DOHH2 (cell line): ENCODE data around the gene COL4A1.

Experiments used
- H3F3A ChIP-seq: fragments of 200-600 bp; sonication (generic), shearing (Covaris generic); 2 replicates; pipeline ENCODE4 v1.6.0; 2016; ENCODE audit warnings: antibody characterized with exemption, mild to moderate bottlenecking; ENCODE audit not compliant: control insufficient read depth, insufficient read depth
- H3K27ac ChIP-seq: fragments of 200-600 bp; sonication (generic); 2 replicates; pipeline ENCODE4 v1.5.1; 2014; ENCODE audit warnings: low read depth, mild to moderate bottlenecking, low read length, moderate library complexity
- H3K27me3 ChIP-seq: fragments of 200-600 bp; sonication (generic); 2 replicates; pipeline ENCODE4 v1.6.1; 2014; ENCODE audit warnings: mild to moderate bottlenecking, low read length, mixed read lengths; ENCODE audit not compliant: control insufficient read depth
- H3K36me3 ChIP-seq: fragments of 200-600 bp; sonication (generic); 2 replicates; pipeline ENCODE4 v1.6.1; 2014; ENCODE audit warnings: mild to moderate bottlenecking, low read length, moderate library complexity, mixed read lengths; ENCODE audit not compliant: control insufficient read depth
- H3K4me1 ChIP-seq: fragments of 200-600 bp; sonication (generic); 2 replicates; pipeline ENCODE4 v1.6.1; 2014; ENCODE audit warnings: mild to moderate bottlenecking, low read length, mixed read lengths; ENCODE audit not compliant: control insufficient read depth
- H3K4me2 ChIP-seq: fragments of 200-600 bp; sonication (generic); 2 replicates; pipeline ENCODE4 v1.6.0; 2014; ENCODE audit warnings: mild to moderate bottlenecking, low read length, moderate library complexity
- H3K4me3 ChIP-seq: fragments of 200-600 bp; sonication (generic); 2 replicates; pipeline ENCODE4 v1.5.1; 2014; ENCODE audit warnings: mild to moderate bottlenecking, low read length, mixed read lengths
- H3K79me2 ChIP-seq: fragments of 200-600 bp; sonication (generic); 2 replicates; pipeline ENCODE4 v1.6.1; 2014; ENCODE audit warnings: mild to moderate bottlenecking, low read length, mixed read lengths; ENCODE audit not compliant: control insufficient read depth
- H3K9me2 ChIP-seq: fragments of 200-600 bp; sonication (generic); replicated peaks from 2 replicates; pipeline ENCODE4 v1.6.1; 2014; ENCODE audit warnings: mild to moderate bottlenecking, low read length, mixed read lengths; ENCODE audit not compliant: control insufficient read depth
- H3K9me3 ChIP-seq: fragments of 200-600 bp; sonication (generic); 2 replicates; pipeline ENCODE4 v1.6.1; 2014; ENCODE audit warnings: antibody characterized with exemption, low read length, mixed read lengths; ENCODE audit not compliant: control insufficient read depth, insufficient read depth
- H4K20me1 ChIP-seq: fragments of 200-600 bp; sonication (generic); 2 replicates; pipeline ENCODE4 v1.6.0; 2014; ENCODE audit warnings: low read depth, mild to moderate bottlenecking, antibody characterized with exemption, low read length, moderate library complexity; ENCODE audit not compliant: control insufficient read depth, insufficient read depth
- EZH2phosphoT487 ChIP-seq: fragments of 200-600 bp; sonication (generic); IDR thresholded peaks from 2 replicates; pipeline ENCODE4 v1.6.1; 2017; ENCODE audit warnings: borderline replicate concordance, mild to moderate bottlenecking, antibody characterized with exemption, low read length, moderate library complexity, mixed read lengths
- TF ChIP-seq, protein P1 (sequence below): fragments of 200-600 bp; sonication (generic); IDR thresholded peaks from one replicate; pipeline ENCODE4 v1.5.1; 2014; ENCODE audit warnings: antibody characterized with exemption, mild to moderate bottlenecking, low read depth, low read length; ENCODE audit not compliant: poor library complexity, severe bottlenecking

Gene COL4A1

DNA sequence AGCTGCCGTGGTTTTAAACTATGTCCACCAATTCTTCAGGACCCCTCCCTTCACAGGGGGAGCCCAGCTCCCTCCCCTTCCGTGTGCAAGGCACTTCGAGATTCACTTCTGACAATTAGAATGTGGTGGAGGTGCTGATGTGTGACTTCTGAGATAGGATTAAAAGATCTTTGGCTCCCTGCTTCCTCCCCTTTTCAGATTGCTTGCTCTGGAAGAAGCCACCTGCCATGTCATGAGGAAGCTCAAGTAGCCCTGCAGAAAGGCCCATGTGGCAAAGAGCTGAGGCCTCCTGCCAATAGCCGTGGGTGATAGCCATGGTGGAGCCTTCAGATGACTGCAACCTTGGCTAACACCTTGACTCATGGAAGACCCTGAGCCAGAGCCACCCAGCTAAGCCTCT lies 204.9 kb downstream of the COL4A1 start:
- no peaks in the 10 kb centered on the region for H3K9me3 ChIP-seq
- no peaks in the 10 kb centered on the region for H3K27me3 ChIP-seq
- no peaks in the 10 kb centered on the region for H3K4me1 ChIP-seq
- H4K20me1 ChIP-seq = no peaks in the 10 kb centered on the region
- H3K79me2 ChIP-seq = no peaks in the 10 kb centered on the region
- H3K9me2 ChIP-seq = no peaks in the 10 kb centered on the region
- no peaks in the 10 kb centered on the region for H3F3A ChIP-seq
- no peak for TF ChIP-seq EZH2phosphoT487
- TF ChIP-seq, protein P1, sequence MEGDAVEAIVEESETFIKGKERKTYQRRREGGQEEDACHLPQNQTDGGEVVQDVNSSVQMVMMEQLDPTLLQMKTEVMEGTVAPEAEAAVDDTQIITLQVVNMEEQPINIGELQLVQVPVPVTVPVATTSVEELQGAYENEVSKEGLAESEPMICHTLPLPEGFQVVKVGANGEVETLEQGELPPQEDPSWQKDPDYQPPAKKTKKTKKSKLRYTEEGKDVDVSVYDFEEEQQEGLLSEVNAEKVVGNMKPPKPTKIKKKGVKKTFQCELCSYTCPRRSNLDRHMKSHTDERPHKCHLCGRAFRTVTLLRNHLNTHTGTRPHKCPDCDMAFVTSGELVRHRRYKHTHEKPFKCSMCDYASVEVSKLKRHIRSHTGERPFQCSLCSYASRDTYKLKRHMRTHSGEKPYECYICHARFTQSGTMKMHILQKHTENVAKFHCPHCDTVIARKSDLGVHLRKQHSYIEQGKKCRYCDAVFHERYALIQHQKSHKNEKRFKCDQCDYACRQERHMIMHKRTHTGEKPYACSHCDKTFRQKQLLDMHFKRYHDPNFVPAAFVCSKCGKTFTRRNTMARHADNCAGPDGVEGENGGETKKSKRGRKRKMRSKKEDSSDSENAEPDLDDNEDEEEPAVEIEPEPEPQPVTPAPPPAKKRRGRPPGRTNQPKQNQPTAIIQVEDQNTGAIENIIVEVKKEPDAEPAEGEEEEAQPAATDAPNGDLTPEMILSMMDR = no peak
- H3K4me2 ChIP-seq = no peak overlapping the region
- H3K4me3 ChIP-seq = no peak overlapping the region
- H3K27ac ChIP-seq = no peak overlapping the region
- H3K36me3 ChIP-seq = no peaks in the 10 kb centered on the region

DNA sequence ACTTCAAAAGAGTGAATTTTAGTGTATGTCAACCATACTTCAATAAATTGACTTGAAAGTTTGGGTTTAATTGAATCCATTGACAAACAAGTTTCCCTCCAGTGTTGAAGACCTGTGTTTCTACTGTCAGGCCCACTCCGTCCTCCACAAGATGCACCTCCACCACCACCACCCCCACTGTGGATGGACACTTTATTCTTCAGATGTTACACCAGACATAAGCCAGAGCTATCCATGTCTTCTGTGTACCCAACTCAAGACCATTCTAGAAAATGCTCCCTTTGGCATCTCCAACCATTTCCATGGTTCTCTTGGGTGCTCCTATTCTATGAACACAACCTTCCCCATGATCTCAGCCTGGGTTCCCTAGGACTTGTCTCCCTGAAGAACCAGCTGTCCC lies 207.0 kb downstream of the COL4A1 start:
- Histone ChIP-seq H3F3A (no peaks in the 10 kb centered on the region), H3K36me3 (no peaks in the 10 kb centered on the region), H3K4me2 (no peak overlapping the region), H3K27me3 (no peaks in the 10 kb centered on the region), H3K9me2 (no peaks in the 10 kb centered on the region), H3K27ac (no peak overlapping the region), H3K4me1 (no peaks in the 10 kb centered on the region), H3K4me3 (no peak overlapping the region), H4K20me1 (no peaks in the 10 kb centered on the region), H3K9me3 (no peaks in the 10 kb centered on the region), H3K79me2 (no peaks in the 10 kb centered on the region)
- TF ChIP-seq, protein P1 = no peak
- TF ChIP-seq EZH2phosphoT487 = no peak
